Smooth muscle cell (in vitro differentiated cells): ENCODE results near the gene ATP6V0C. TPM values are rescaled to one million over a fixed set of nuclear protein-coding genes. Genes with fewer than 3 reads are reported as not detected.

ENCODE experiments used
- DNase-seq: peaks from one replicate; lab custom pipeline; 2025; ENCODE audit not compliant: unreplicated experiment; lab: John Stamatoyannopoulos, UW
- H2AFZ ChIP-seq: fragments of 200-600 bp; sonication (generic); 2 replicates; pipeline ENCODE4 v1.6.0; 2016; ENCODE audit warnings: antibody characterized with exemption, low read depth, mild to moderate bottlenecking
- H3F3A ChIP-seq: fragments of 200-600 bp; sonication (generic); 2 replicates; pipeline ENCODE4 v1.6.0; 2017; ENCODE audit warnings: antibody characterized with exemption, low read depth
- H3K27ac ChIP-seq: fragments of 200-600 bp; sonication (generic); 2 replicates; pipeline ENCODE4 v1.5.1; 2016; ENCODE audit warnings: low read depth, mild to moderate bottlenecking
- H3K27me3 ChIP-seq: fragments of 200-600 bp; sonication (generic); 2 replicates; pipeline ENCODE4 v1.6.1; 2016; ENCODE audit warnings: low read depth, mild to moderate bottlenecking
- H3K36me3 ChIP-seq: fragments of 200-600 bp; sonication (generic); 2 replicates; pipeline ENCODE4 v1.5.1; 2016; ENCODE audit warnings: low read depth
- H3K4me1 ChIP-seq: fragments of 200-600 bp; sonication (generic); 2 replicates; pipeline ENCODE4 v1.5.1; 2016; ENCODE audit warnings: low read depth
- H3K4me2 ChIP-seq: fragments of 200-600 bp; sonication (generic); 2 replicates; pipeline ENCODE4 v1.6.0; 2016; ENCODE audit warnings: mild to moderate bottlenecking
- H3K4me3 ChIP-seq: fragments of 200-600 bp; sonication (generic); 2 replicates; pipeline ENCODE4 v1.5.1; 2016; ENCODE audit warnings: mild to moderate bottlenecking
- H3K79me2 ChIP-seq: fragments of 200-600 bp; sonication (generic); 2 replicates; pipeline ENCODE4 v1.6.0; 2016; ENCODE audit warnings: low read depth, mild to moderate bottlenecking
- H3K9ac ChIP-seq: fragments of 200-600 bp; sonication (generic); 2 replicates; pipeline ENCODE4 v1.6.0; 2016; ENCODE audit warnings: low read depth
- H3K9me3 ChIP-seq: fragments of 200-600 bp; sonication (generic); replicated peaks from 2 replicates; pipeline ENCODE4 v1.5.1; 2016; ENCODE audit warnings: low read depth
- H4K20me1 ChIP-seq: fragments of 200-600 bp; sonication (generic); 2 replicates; pipeline ENCODE4 v1.6.0; 2016; ENCODE audit warnings: low read depth
- WGBS: methylation state at CpG from one replicate; pipeline ENCODE4 v1.1.7; 2016; ENCODE audit warnings: low lambda C conversion rate; 5-methylcytosine and 5-hydroxymethylcytosine counted together
- polyA plus RNA-seq: library from polyadenylated mRNA; unstranded; fragments of >200 nt; fragmentation: Nextera tagmentation; extraction: Ambion mirVana; gene quantifications from 2 replicates; pipeline ENCODE4 v1.2.1, GENCODE V29; 2016
- total RNA-seq: library from RNA; depleted of rRNA; stranded (reverse); fragments of >200 nt; gene quantifications from 2 replicates; pipeline ENCODE4 v1.2.3, GENCODE V29; 2014
- TF ChIP-seq, protein P1 (sequence below): fragments of 200-600 bp; sonication (generic); IDR thresholded peaks from 2 replicates; pipeline ENCODE4 v1.5.1; 2017; ENCODE audit warnings: borderline replicate concordance, mild to moderate bottlenecking, antibody characterized with exemption; ENCODE audit not compliant: insufficient read depth, poor library complexity, severe bottlenecking

Gene ATP6V0C
- total and polyA plus RNA-seq, 2 experiments from 2014 or later: 99.2 to 207 TPM

DNA sequence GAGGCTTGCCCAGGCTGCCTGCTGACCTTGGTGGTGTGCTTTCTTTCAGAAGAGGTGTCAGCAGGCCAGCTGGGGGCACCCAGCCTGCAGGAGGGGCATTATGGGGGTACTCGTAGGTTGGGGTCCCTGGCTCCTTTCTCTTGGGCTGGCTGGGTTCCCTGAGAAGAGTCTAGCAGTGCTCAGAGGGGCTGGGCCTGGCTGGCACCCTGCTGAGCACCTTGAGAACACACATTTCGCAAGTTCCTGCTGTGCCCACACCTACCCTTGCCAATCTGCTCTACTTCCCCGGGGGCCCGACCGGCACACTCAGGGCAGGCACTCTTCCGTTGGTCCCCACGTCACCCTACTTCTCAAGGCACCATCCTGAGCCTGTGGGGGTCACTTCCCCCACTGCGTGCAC, 12.4 kb downstream of the ATP6V0C start:
- H3K27ac ChIP-seq: no peak overlapping the region
- H3K36me3 ChIP-seq: no peaks in the 10 kb centered on the region
- no peak overlapping the region for H2AFZ ChIP-seq
- no peak for DNase-seq
- 96% methylated on average over 8 of the region's 8 CpGs for WGBS
- no peak overlapping the region for H3K9ac ChIP-seq
- peaks cover 3% of the 10 kb centered on the region for H3K4me1 ChIP-seq
- H3K79me2 ChIP-seq: peaks cover 1% of the 10 kb centered on the region
- H3F3A ChIP-seq: peaks cover 2% of the 10 kb centered on the region
- no peaks in the 10 kb centered on the region for H3K9me3 ChIP-seq
- H3K4me3 ChIP-seq: no peak overlapping the region
- H3K27me3 ChIP-seq: no peaks in the 10 kb centered on the region
- no peak overlapping the region for H3K4me2 ChIP-seq
- TF ChIP-seq, protein P1, sequence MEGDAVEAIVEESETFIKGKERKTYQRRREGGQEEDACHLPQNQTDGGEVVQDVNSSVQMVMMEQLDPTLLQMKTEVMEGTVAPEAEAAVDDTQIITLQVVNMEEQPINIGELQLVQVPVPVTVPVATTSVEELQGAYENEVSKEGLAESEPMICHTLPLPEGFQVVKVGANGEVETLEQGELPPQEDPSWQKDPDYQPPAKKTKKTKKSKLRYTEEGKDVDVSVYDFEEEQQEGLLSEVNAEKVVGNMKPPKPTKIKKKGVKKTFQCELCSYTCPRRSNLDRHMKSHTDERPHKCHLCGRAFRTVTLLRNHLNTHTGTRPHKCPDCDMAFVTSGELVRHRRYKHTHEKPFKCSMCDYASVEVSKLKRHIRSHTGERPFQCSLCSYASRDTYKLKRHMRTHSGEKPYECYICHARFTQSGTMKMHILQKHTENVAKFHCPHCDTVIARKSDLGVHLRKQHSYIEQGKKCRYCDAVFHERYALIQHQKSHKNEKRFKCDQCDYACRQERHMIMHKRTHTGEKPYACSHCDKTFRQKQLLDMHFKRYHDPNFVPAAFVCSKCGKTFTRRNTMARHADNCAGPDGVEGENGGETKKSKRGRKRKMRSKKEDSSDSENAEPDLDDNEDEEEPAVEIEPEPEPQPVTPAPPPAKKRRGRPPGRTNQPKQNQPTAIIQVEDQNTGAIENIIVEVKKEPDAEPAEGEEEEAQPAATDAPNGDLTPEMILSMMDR: no peak
- no peaks in the 10 kb centered on the region for H4K20me1 ChIP-seq

- TF ChIP-seq, protein P1: no peak
- Histone ChIP-seq H3K4me1 (peaks cover 6% of the 10 kb centered on the region), H3K4me3 (no peak overlapping the region), H3K36me3 (no peaks in the 10 kb centered on the region), H3K27me3 (no peaks in the 10 kb centered on the region), H3K9me3 (no peaks in the 10 kb centered on the region), H3F3A (peaks cover 7% of the 10 kb centered on the region), H2AFZ (no peak overlapping the region), H3K79me2 (no peaks in the 10 kb centered on the region), H3K4me2 (no peak overlapping the region), H3K9ac (no peak overlapping the region), H3K27ac (no peak overlapping the region), H4K20me1 (no peaks in the 10 kb centered on the region)
- DNase-seq: no peak
- 95% methylated on average over 9 of the region's 12 CpGs for WGBS
Measured at GRCh38 chr16:2527071-2527783, 13.5 kb downstream of the ATP6V0C start.

- H3K36me3 ChIP-seq: no peaks in the 10 kb centered on the region
- no peaks in the 10 kb centered on the region for H3K79me2 ChIP-seq
- no peak overlapping the region for H3K4me3 ChIP-seq
- peaks cover 7% of the 10 kb centered on the region for H3F3A ChIP-seq
- H3K4me2 ChIP-seq: no peak overlapping the region
- no peaks in the 10 kb centered on the region for H3K9me3 ChIP-seq
- no peak overlapping the region for H3K27ac ChIP-seq
- H4K20me1 ChIP-seq: no peaks in the 10 kb centered on the region
- WGBS: 98% methylated on average over 24 of the region's 24 CpGs
- H2AFZ ChIP-seq: no peak overlapping the region
- no peak overlapping the region for H3K9ac ChIP-seq
- no peak for DNase-seq
- H3K4me1 ChIP-seq: peaks cover 6% of the 10 kb centered on the region
- TF ChIP-seq, protein P1: no peak
- H3K27me3 ChIP-seq: no peaks in the 10 kb centered on the region
Measured at GRCh38 chr16:2527784-2528100, 14.0 kb downstream of the ATP6V0C start.
